Measurements from ENCODE around the gene LINS1.

DNA sequence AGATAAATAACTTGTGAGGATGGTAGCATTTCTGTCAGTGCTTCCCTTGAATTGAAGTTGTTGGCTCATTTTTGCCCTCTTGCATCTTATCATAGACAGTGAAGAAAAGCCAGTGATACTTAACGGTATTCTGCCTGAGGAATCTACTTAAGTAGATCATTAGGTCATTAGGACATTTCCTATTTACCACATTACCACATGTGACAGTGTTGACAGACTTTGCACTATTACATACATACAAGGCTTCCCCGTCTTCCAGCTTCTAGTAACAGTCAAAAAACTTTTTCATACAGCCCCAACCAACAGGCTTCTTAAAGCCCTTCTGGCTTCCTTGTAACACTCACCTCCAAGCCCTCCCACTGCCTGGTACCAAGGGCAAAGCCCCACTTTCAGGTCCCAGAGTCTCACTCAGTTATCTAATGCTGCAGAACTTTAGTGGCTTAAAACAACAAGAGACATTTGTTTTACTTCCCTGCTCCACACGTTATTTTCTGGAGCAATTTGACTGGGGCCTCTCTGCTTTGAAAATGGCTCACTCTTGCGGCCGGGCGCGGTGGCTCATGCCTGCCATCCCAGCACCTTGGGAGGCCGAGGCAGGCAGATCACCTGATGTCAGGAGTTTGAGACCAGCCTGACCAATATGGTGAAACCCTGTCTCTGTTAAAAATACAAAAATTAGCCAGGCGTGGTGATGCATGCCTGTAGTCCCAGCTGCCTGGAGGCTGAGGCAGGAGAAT lies 40.4 kb upstream of the LINS1 start:
- TF ChIP-seq, protein P1, sequence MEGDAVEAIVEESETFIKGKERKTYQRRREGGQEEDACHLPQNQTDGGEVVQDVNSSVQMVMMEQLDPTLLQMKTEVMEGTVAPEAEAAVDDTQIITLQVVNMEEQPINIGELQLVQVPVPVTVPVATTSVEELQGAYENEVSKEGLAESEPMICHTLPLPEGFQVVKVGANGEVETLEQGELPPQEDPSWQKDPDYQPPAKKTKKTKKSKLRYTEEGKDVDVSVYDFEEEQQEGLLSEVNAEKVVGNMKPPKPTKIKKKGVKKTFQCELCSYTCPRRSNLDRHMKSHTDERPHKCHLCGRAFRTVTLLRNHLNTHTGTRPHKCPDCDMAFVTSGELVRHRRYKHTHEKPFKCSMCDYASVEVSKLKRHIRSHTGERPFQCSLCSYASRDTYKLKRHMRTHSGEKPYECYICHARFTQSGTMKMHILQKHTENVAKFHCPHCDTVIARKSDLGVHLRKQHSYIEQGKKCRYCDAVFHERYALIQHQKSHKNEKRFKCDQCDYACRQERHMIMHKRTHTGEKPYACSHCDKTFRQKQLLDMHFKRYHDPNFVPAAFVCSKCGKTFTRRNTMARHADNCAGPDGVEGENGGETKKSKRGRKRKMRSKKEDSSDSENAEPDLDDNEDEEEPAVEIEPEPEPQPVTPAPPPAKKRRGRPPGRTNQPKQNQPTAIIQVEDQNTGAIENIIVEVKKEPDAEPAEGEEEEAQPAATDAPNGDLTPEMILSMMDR (conservative IDR thresholded peaks at IDR 0.05), result no peak
- no peak for TF ChIP-seq ZFX (IDR thresholded peaks at IDR 0.05)

Measured in C4-2B (cell line).